CD4-positive, alpha-beta T cell (primary cell): ENCODE data around the gene GULP1. TPM values are rescaled to one million over a fixed set of nuclear protein-coding genes. Genes with fewer than 3 reads are reported as not detected.
"Not testable (repeated sequence)": the region's sequence is repeated elsewhere in the genome, so short reads cannot be mapped to it uniquely, and the experiment has no call there.

ENCODE experiments used
- ATAC-seq: fragments of 200-7000 bp; cut with Tn5 transposase; one replicate; pipeline ENCODE4 v1.10.0; 2022; ENCODE audit warnings: mild to moderate bottlenecking; ENCODE audit not compliant: poor library complexity
- CTCF ChIA-PET: fragments of 350-600 bp; sonication (Branson Sonifier 250); formaldehyde crosslinking; loops from one replicate; lab custom pipeline; 2021; ENCODE audit warnings: antibody characterized with exemption, inconsistent platforms; lab: Charles Lee
- POLR2A ChIA-PET: fragments of 350-600 bp; sonication (Branson Sonifier 250); formaldehyde crosslinking; loops from one replicate; lab custom pipeline; 2021; ENCODE audit warnings: antibody characterized with exemption, inconsistent platforms; lab: Charles Lee
- DNase-seq, 14 experiments: peaks; one replicate each; pipeline ENCODE4 v3.0.0-alpha.2; 2013 to 2020; ENCODE audit warnings: mixed read lengths in 2 of 14
- H3K27ac ChIP-seq, 2 donors: one replicate each; pipeline versions ENCODE4 v1.5.1 to v1.7.0; 2013; ENCODE audit warnings: low read length in 2 of 2, low read depth in 1 of 2, mild to moderate bottlenecking in 1 of 2
- H3K27me3 ChIP-seq, 2 experiments: 1 replicate in 1 of 2; 2 replicates in 1 of 2; pipeline versions ENCODE4 v1.6.1 to v1.7.0; 2013; ENCODE audit warnings: low read length in 2 of 2, control low read depth in 1 of 2, mild to moderate bottlenecking in 1 of 2, moderate library complexity in 1 of 2; ENCODE audit not compliant: insufficient read depth in 2 of 2, control insufficient read depth in 1 of 2
- H3K36me3 ChIP-seq: one replicate; pipeline ENCODE4 v1.6.1; 2013; ENCODE audit warnings: low read length, control low read depth; ENCODE audit not compliant: insufficient read depth
- H3K4me1 ChIP-seq: one replicate; pipeline ENCODE4 v1.6.1; 2013; ENCODE audit warnings: low read length, control low read depth; ENCODE audit not compliant: insufficient read depth
- H3K4me3 ChIP-seq: one replicate; pipeline ENCODE4 v1.5.1; 2013; ENCODE audit warnings: mild to moderate bottlenecking, low read length, moderate library complexity
- H3K9me3 ChIP-seq, 2 experiments: 1 replicate in 1 of 2; 2 replicates in 1 of 2; pipeline versions ENCODE4 v1.6.1 to v1.7.0; 2013; ENCODE audit warnings: low read length in 2 of 2, mild to moderate bottlenecking in 2 of 2, control low read depth in 1 of 2, moderate library complexity in 1 of 2; ENCODE audit not compliant: control insufficient read depth in 1 of 2, insufficient read depth in 1 of 2
- H3K27ac Mint-ChIP-seq: one replicate; pipeline ENCODE4 v1.8.0; 2020; ENCODE audit warnings: mixed read lengths
- H3K27me3 Mint-ChIP-seq: one replicate; pipeline ENCODE4 v1.8.0; 2021; ENCODE audit warnings: mixed read lengths
- H3K36me3 Mint-ChIP-seq: one replicate; pipeline ENCODE4 v1.8.0; 2021; ENCODE audit warnings: low read depth, mixed read lengths
- H3K4me1 Mint-ChIP-seq: one replicate; pipeline ENCODE4 v1.8.0; 2021; ENCODE audit warnings: low read depth, mixed read lengths
- H3K4me3 Mint-ChIP-seq: one replicate; pipeline ENCODE4 v1.8.0; 2020; ENCODE audit warnings: mild to moderate bottlenecking, mixed read lengths
- H3K9me3 Mint-ChIP-seq: one replicate; pipeline ENCODE4 v1.8.0; 2020; ENCODE audit warnings: mixed read lengths
- intact Hi-C, 2 experiments: fragments of 100-400 bp; cut with DNase I in 1 of 2; cut with micrococcal nuclease in 1 of 2; formaldehyde crosslinking; loops; one replicate each; pipeline versions ENCODE4 v1.15.1 to v1.9.0; 2023 to 2025; cut with DNase I, micrococcal nuclease
- total RNA-seq, 174 experiments: library from RNA in 2 of 174; stranded (reverse) in 2 of 174; gene quantifications; one replicate each; pipeline ENCODE4 v1.2.3 and lab custom pipeline; 2021 to 2026
- TF ChIP-seq, protein P1 (sequence below): fragments of 200-600 bp; IDR thresholded peaks from one replicate; pipeline ENCODE4 v1.8.0; 2022; ENCODE audit warnings: antibody characterized with exemption, mild to moderate bottlenecking

The GULP1 gene
- total RNA-seq, 2 experiments from 2014 or later: not detected

DNA sequence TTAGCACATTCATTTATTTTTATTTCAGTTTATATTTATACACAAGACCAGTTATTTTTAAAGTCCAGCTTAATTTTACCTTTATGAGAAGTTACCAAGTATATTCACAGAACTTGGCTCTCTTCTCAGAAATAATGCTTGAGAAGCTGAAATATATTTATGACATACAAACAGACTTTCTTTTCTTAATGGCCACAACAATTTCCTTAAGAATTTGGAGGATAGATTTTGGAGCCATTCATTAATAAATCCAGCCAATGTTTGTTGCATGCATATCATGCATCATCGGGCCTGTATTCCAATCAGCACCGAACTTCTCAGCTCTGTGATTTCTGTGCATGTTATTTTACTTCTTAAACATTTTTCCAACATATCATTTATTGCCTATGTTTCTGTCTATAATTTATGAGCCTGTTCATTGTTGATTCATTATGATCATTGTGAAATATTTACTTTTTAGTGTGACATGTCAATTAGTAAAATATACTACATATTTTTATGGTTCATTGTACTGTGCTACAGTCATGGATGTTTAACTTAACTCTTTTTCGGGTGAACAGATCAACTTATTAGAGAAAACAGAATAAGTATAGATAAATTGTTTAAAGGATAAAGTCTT is 3.5 kb downstream of the GULP1 start:
- Histone ChIP-seq H3K27me3 (peaks cover 22 to 36% of the 10 kb centered on the region in 2 experiments), H3K27ac (no peak overlapping the region), H3K9me3 (peaks cover 4 to 18% of the 10 kb centered on the region in 2 experiments), H3K4me1 (no peaks in the 10 kb centered on the region), H3K4me3 (no peak overlapping the region), H3K36me3 (no peaks in the 10 kb centered on the region)
- Mint-ChIP-seq H3K4me1 (no peaks in the 10 kb centered on the region), H3K9me3 (no peaks in the 10 kb centered on the region), H3K36me3 (no peaks in the 10 kb centered on the region), H3K27me3 (peaks cover 41% of the 10 kb centered on the region), H3K4me3 (no peak overlapping the region), H3K27ac (no peak overlapping the region)
- ChIA-PET POLR2A (no interaction called here), CTCF (no interaction called here)
- intact Hi-C loops: no loop called here
- no peak for DNase-seq
- TF ChIP-seq, protein P1, sequence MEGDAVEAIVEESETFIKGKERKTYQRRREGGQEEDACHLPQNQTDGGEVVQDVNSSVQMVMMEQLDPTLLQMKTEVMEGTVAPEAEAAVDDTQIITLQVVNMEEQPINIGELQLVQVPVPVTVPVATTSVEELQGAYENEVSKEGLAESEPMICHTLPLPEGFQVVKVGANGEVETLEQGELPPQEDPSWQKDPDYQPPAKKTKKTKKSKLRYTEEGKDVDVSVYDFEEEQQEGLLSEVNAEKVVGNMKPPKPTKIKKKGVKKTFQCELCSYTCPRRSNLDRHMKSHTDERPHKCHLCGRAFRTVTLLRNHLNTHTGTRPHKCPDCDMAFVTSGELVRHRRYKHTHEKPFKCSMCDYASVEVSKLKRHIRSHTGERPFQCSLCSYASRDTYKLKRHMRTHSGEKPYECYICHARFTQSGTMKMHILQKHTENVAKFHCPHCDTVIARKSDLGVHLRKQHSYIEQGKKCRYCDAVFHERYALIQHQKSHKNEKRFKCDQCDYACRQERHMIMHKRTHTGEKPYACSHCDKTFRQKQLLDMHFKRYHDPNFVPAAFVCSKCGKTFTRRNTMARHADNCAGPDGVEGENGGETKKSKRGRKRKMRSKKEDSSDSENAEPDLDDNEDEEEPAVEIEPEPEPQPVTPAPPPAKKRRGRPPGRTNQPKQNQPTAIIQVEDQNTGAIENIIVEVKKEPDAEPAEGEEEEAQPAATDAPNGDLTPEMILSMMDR: no peak
- ATAC-seq: no peak

DNA sequence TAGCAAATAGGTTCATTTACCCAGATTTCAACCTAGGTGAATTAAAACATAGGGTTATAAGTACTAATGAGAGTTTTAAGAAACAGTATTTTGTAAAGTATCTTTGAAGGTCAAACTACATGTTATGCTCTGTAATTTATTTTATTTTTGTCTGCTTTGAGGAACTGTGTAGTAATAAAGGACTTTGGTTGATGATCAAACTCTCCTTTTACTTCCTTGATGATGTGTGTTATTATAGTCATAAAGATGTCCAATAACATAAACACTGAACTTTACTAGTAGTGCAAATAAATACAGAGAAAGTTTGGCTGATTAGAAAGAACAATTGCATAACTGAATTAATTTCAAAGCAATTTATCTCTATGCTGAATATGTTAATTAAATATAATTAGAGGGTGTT is 6.3 kb downstream of the GULP1 start:
- H3K36me3 ChIP-seq: no peaks in the 10 kb centered on the region
- CTCF ChIA-PET: no interaction called here
- ATAC-seq: no peak
- H3K27ac ChIP-seq: no peak overlapping the region
- TF ChIP-seq, protein P1: no peak
- POLR2A ChIA-PET: no interaction called here
- no peaks in the 10 kb centered on the region for H3K4me1 ChIP-seq
- peaks cover under 1 to 4% of the 10 kb centered on the region in 2 experiments for H3K9me3 ChIP-seq
- Mint-ChIP-seq H3K4me1 (no peaks in the 10 kb centered on the region), H3K9me3 (no peaks in the 10 kb centered on the region), H3K27me3 (peaks cover 17% of the 10 kb centered on the region), H3K27ac (no peak overlapping the region), H3K4me3 (no peak overlapping the region), H3K36me3 (no peaks in the 10 kb centered on the region)
- intact Hi-C loops: no loop called here
- no peak for DNase-seq
- peaks cover 5 to 9% of the 10 kb centered on the region in 2 experiments for H3K27me3 ChIP-seq
- H3K4me3 ChIP-seq: no peak overlapping the region

DNA sequence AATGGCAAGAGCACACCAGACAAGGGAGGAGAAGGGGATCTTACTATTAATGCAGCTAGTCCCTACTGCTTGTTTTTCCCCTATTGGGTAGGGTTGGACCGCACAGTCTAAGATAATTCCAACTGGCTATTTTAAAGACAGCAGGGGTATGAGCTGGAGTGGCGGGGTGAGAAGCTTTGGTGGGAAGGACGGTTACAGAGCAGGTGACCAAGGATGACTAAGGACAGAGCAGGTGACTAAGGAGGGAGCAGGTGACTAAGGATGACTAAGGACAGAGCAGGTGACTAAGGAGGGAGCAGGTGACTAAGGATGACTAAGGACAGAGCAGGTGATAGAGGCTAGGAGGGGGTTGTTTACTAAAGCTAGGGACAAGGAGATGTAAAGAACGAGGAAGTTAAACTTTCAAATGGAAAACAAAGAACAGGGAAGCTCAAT is 7.3 kb downstream of the GULP1 start:
- POLR2A ChIA-PET, intact Hi-C loops, ATAC-seq, H3K9me3 ChIP-seq, CTCF ChIA-PET, H3K27me3 Mint-ChIP-seq, H3K9me3 Mint-ChIP-seq, H3K4me3 Mint-ChIP-seq, H3K36me3 ChIP-seq, H3K27ac Mint-ChIP-seq, H3K36me3 Mint-ChIP-seq, H3K4me3 ChIP-seq, H3K27me3 ChIP-seq, H3K27ac ChIP-seq, H3K4me1 ChIP-seq, DNase-seq, H3K4me1 Mint-ChIP-seq: not testable (repeated sequence)
